GM23248 (cell line): Measurements from ENCODE around the gene KMT2A. TPM values are rescaled to one million over a fixed set of nuclear protein-coding genes. Genes with fewer than 3 reads are reported as not detected.

Source experiments
- DNase-seq: peaks from one replicate; pipeline ENCODE4 v3.0.0-alpha.2; 2015
- H2AFZ ChIP-seq: fragments of 200-600 bp; sonication (generic); 2 replicates; pipeline ENCODE4 v1.6.1; 2016; ENCODE audit warnings: antibody characterized with exemption
- H3F3A ChIP-seq: fragments of 200-600 bp; sonication (generic); 2 replicates; pipeline ENCODE4 v1.6.1; 2016; ENCODE audit warnings: mild to moderate bottlenecking, antibody characterized with exemption, mixed run types; ENCODE audit not compliant: insufficient read depth
- H3K27ac ChIP-seq: fragments of 200-600 bp; sonication (generic); 2 replicates; pipeline ENCODE4 v1.5.1; 2016; ENCODE audit warnings: mild to moderate bottlenecking
- H3K27me3 ChIP-seq: fragments of 200-600 bp; sonication (generic); replicated peaks from 2 replicates; pipeline ENCODE4 v1.6.1; 2016; ENCODE audit warnings: mild to moderate bottlenecking; ENCODE audit not compliant: insufficient read depth
- H3K36me3 ChIP-seq: fragments of 200-600 bp; sonication (generic); 2 replicates; pipeline ENCODE4 v1.6.1; 2016; ENCODE audit warnings: low read depth, mild to moderate bottlenecking
- H3K4me1 ChIP-seq: fragments of 200-600 bp; sonication (generic); 2 replicates; pipeline ENCODE4 v1.6.1; 2016; ENCODE audit warnings: mild to moderate bottlenecking; ENCODE audit not compliant: insufficient read depth
- H3K4me2 ChIP-seq: fragments of 200-600 bp; sonication (generic); one replicate; pipeline ENCODE4 v1.6.1; 2016; ENCODE audit warnings: mild to moderate bottlenecking; ENCODE audit not compliant: unreplicated experiment
- H3K4me3 ChIP-seq: fragments of 200-600 bp; sonication (generic); 2 replicates; pipeline ENCODE4 v1.5.1; 2016; ENCODE audit warnings: mild to moderate bottlenecking
- H3K79me2 ChIP-seq: fragments of 200-600 bp; sonication (generic); 2 replicates; pipeline ENCODE4 v1.6.1; 2016; ENCODE audit warnings: mild to moderate bottlenecking; ENCODE audit not compliant: insufficient read depth
- H3K9ac ChIP-seq: fragments of 200-600 bp; sonication (generic); 2 replicates; pipeline ENCODE4 v1.6.1; 2016; ENCODE audit warnings: mild to moderate bottlenecking
- H3K9me2 ChIP-seq: fragments of 200-600 bp; sonication (generic); 2 replicates; pipeline ENCODE4 v1.6.1; 2016; ENCODE audit warnings: mixed run types, mild to moderate bottlenecking, moderate library complexity; ENCODE audit not compliant: insufficient read depth
- H3K9me3 ChIP-seq: fragments of 200-600 bp; sonication (generic); one replicate; pipeline ENCODE4 v1.6.1; 2017; ENCODE audit warnings: low read depth
- H4K20me1 ChIP-seq: fragments of 200-600 bp; sonication (generic); 2 replicates; pipeline ENCODE4 v1.6.0; 2016; ENCODE audit not compliant: insufficient read depth
- EZH2 ChIP-seq: fragments of 200-600 bp; sonication (generic); IDR thresholded peaks from 2 replicates; pipeline ENCODE4 v1.6.1; 2018; ENCODE audit warnings: antibody characterized with exemption, mild to moderate bottlenecking; ENCODE audit not compliant: insufficient read depth, poor library complexity, severe bottlenecking
- EZH2phosphoT487 ChIP-seq: fragments of 200-600 bp; sonication (generic); IDR thresholded peaks from 2 replicates; pipeline ENCODE4 v1.6.1; 2018; ENCODE audit warnings: antibody characterized with exemption, moderate library complexity, mild to moderate bottlenecking, low read depth; ENCODE audit not compliant: insufficient read depth
- WGBS, 2 experiments: methylation state at CpG; one replicate each; pipeline ENCODE4 v1.1.6; 2015 to 2017; ENCODE audit warnings: low lambda C conversion rate in 2 of 2, low coverage in 1 of 2; ENCODE audit errors: missing lambda C conversion rate in 2 of 2; 5-methylcytosine and 5-hydroxymethylcytosine counted together
- in situ Hi-C: fragments of 300-500 bp; cut with MboI; formaldehyde crosslinking; loops from 2 replicates; pipeline ENCODE4 v1.15.0; 2020
- polyA plus RNA-seq: library from polyadenylated mRNA; unstranded; fragments of >200 nt; fragmentation: Nextera tagmentation; extraction: Ambion mirVana; gene quantifications from 2 replicates; pipeline ENCODE4 v1.2.1, GENCODE V29; 2016
- total RNA-seq: library from RNA; depleted of rRNA; stranded (reverse); fragments of >200 nt; shearing (Covaris generic); gene quantifications from 2 replicates; pipeline ENCODE4 v1.2.3, GENCODE V29; 2014

KMT2A gene
- total and polyA plus RNA-seq, 2 experiments from 2014 or later, result 7.6 to 19.1 TPM

DNA sequence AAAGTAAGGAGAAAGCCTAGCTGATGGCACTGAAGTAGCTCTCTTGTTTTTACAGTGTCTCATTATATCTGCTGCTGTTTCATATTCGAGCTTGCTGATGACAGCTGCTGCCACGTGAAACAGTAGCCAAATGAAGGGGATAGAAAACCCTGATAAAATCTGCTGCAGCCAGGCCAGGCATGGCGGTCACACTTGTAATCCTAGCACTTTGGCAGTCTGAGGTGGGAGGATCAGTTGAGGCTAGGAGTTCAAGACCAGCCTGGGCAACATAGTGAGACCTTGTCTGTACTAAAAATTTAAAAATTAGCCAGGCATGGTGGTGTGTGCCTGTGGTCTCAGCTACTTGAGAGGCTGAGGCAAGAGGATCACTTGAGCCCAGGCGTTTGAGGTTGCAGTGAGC is 116.0 kb downstream of the KMT2A start:
- Histone ChIP-seq H3K36me3 (peaks cover 8% of the 10 kb centered on the region; the same call in 1 of the 2 replicates), H3K27ac (no peak overlapping the region), H3K4me2 (no peak overlapping the region), H4K20me1 (no peaks in the 10 kb centered on the region), H3F3A (no peaks in the 10 kb centered on the region), H3K79me2 (no peaks in the 10 kb centered on the region), H3K9me3 (no peaks in the 10 kb centered on the region), H3K9me2 (no peaks in the 10 kb centered on the region), H3K4me1 (no peaks in the 10 kb centered on the region), H3K27me3 (no peaks in the 10 kb centered on the region), H3K4me3 (no peak overlapping the region), H2AFZ (no peak overlapping the region), H3K9ac (no peak overlapping the region)
- TF ChIP-seq EZH2, result no peak
- no peak for TF ChIP-seq EZH2phosphoT487
- DNase-seq, result no peak
- 89 to 94% methylated on average over 4 of the region's 4 CpGs for WGBS, 2 experiments
- in situ Hi-C loops, result no loop called here

DNA sequence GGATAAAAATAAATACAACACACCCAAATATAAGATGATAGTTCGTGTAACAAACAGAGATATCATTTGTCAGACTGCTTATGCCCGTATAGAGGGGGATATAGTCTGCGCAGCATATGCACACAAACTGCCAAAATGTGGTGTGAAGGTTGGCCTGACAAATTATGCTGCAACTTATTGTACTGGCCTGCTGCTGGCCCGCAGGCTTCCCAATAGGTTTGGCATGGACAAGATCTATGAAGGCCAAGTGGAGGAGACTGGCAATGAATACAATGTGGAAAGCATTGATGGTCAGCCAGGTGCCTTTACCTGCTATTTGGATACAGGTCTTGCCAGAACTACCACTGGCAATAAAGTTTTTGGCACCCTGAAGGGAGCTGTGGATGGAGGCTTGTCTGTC is 124.5 kb downstream of the KMT2A start:
- WGBS, 2 experiments, result 81 to 87% methylated on average over 4 of the region's 4 CpGs
- in situ Hi-C loops, result no loop called here

GRCh38 chr11:118565051-118565450 is 128.8 kb downstream of the KMT2A start:
- no peaks in the 10 kb centered on the region for H3K9me2 ChIP-seq
- no peaks in the 10 kb centered on the region for H3K36me3 ChIP-seq
- H3K4me1 ChIP-seq, result peaks cover 6% of the 10 kb centered on the region; the same call in 1 of the 2 replicates
- 6 to 9% methylated on average over 5 of the region's 5 CpGs for WGBS, 2 experiments
- H4K20me1 ChIP-seq, result no peaks in the 10 kb centered on the region
- H3K27ac ChIP-seq, result peak overlapping the region; percentile 30
- peak overlapping the region; percentile 78 for H2AFZ ChIP-seq
- TF ChIP-seq EZH2phosphoT487 (no peak), EZH2 (no peak)
- peak; percentile 78 for DNase-seq
- peaks cover 14% of the 10 kb centered on the region for H3K79me2 ChIP-seq
- H3K4me2 ChIP-seq, result peak overlapping the region; percentile 89
- peaks cover 3% of the 10 kb centered on the region; the same call in 1 of the 2 replicates for H3F3A ChIP-seq
- no peaks in the 10 kb centered on the region for H3K27me3 ChIP-seq
- H3K4me3 ChIP-seq, result peak overlapping the region; percentile 67
- peak overlapping the region; percentile 96 for H3K9ac ChIP-seq
- in situ Hi-C loops, result no loop called here
- H3K9me3 ChIP-seq, result no peaks in the 10 kb centered on the region

More for the DNA sequence above, 124.5 kb downstream of the KMT2A start:
- no peak for DNase-seq
- Histone ChIP-seq H3K9me3 (no peaks in the 10 kb centered on the region), H3K79me2 (peaks cover 14% of the 10 kb centered on the region), H3K27me3 (no peaks in the 10 kb centered on the region), H3K27ac (no peak overlapping the region), H3F3A (peaks cover 3% of the 10 kb centered on the region; the same call in 1 of the 2 replicates), H3K36me3 (peaks cover 7% of the 10 kb centered on the region; the same call in 1 of the 2 replicates), H3K4me2 (no peak overlapping the region), H3K4me3 (no peak overlapping the region), H3K9me2 (no peaks in the 10 kb centered on the region), H2AFZ (no peak overlapping the region), H3K9ac (no peak overlapping the region), H3K4me1 (peaks cover 6% of the 10 kb centered on the region; the same call in 1 of the 2 replicates), H4K20me1 (no peaks in the 10 kb centered on the region)
- TF ChIP-seq EZH2phosphoT487 (no peak), EZH2 (no peak)

GRCh38 chr11:118569670-118570069 is 133.4 kb downstream of the KMT2A start:
- Histone ChIP-seq H4K20me1 (peaks cover 9% of the 10 kb centered on the region; the same call in 1 of the 2 replicates), H3K4me3 (no peak overlapping the region), H3K27me3 (no peaks in the 10 kb centered on the region), H3K79me2 (peaks cover 43% of the 10 kb centered on the region), H3K36me3 (no peaks in the 10 kb centered on the region), H3K27ac (no peak overlapping the region), H3K4me1 (peaks cover 16% of the 10 kb centered on the region; the same call in 1 of the 2 replicates), H3K4me2 (no peak overlapping the region), H3K9me2 (no peaks in the 10 kb centered on the region), H3K9ac (no peak overlapping the region), H3F3A (peaks cover 28% of the 10 kb centered on the region), H2AFZ (no peak overlapping the region), H3K9me3 (no peaks in the 10 kb centered on the region)
- in situ Hi-C loops, result no loop called here
- no peak for DNase-seq
- WGBS, 2 experiments, result 70 to 100% methylated on average over 1 to 2 of the region's 2 CpGs
- no peak for TF ChIP-seq EZH2
- no peak for TF ChIP-seq EZH2phosphoT487
